Measurements from ENCODE around the gene SIVA1. TPM values are rescaled to one million over a fixed set of nuclear protein-coding genes. Genes with fewer than 3 reads are reported as not detected.

Gene SIVA1
- total RNA-seq, 1 donor from 2014 or later = 116 TPM

GRCh38 chr14:104745431-104745830 is 7.5 kb upstream of the SIVA1 start:
- Mint-ChIP-seq H3K4me1 (ENCODE audit: low read depth) (peaks cover 1% of the 10 kb centered on the region), H3K4me3 (ENCODE audit: low read depth) (no peak overlapping the region), H3K27ac (no peak overlapping the region), H3K9me3 (ENCODE audit: low read depth) (no peaks in the 10 kb centered on the region), H3K27me3 (no peaks in the 10 kb centered on the region), H3K36me3 (ENCODE audit: insufficient read depth) (no peaks in the 10 kb centered on the region)
- no peak for TF ChIP-seq CTCF (IDR thresholded peaks at IDR 0.05; ENCODE audit: unreplicated experiment)
- no peak for DNase-seq (ENCODE audit: low spot score, unreplicated experiment)

DNA sequence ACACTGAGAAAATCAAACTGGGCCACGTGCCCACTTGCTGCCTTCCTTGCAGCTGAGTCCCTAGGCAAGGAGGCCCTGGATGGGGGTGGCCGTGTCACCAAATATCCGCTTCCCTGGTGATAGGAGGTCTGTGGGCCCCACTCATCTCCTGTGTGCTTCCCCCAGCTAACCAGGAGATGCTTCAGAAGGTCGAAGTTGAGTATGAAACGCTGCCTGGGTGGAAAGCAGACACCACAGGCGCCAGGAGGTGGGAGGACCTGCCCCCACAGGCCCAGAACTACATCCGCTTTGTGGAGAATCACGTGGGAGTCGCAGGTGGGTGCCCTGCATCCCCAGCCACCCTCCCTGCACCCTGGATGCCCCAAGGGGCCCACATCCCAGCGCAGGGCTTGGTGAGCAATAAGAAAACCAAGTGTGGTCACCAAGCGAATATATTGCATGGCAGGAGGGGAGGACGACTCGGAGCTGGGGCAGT is 6.8 kb upstream of the SIVA1 start:
- Mint-ChIP-seq H3K4me3 (ENCODE audit: low read depth) (no peak overlapping the region), H3K36me3 (ENCODE audit: insufficient read depth) (no peaks in the 10 kb centered on the region), H3K9me3 (ENCODE audit: low read depth) (no peaks in the 10 kb centered on the region), H3K27me3 (no peaks in the 10 kb centered on the region), H3K4me1 (ENCODE audit: low read depth) (peaks cover 1% of the 10 kb centered on the region), H3K27ac (no peak overlapping the region)
- no peak for DNase-seq (ENCODE audit: low spot score, unreplicated experiment)
- no peak for TF ChIP-seq CTCF (IDR thresholded peaks at IDR 0.05; ENCODE audit: unreplicated experiment)

- no peak overlapping the region for H3K27ac Mint-ChIP-seq
- no peaks in the 10 kb centered on the region for H3K36me3 Mint-ChIP-seq (ENCODE audit: insufficient read depth)
- no peak overlapping the region for H3K4me3 Mint-ChIP-seq (ENCODE audit: low read depth)
- no peaks in the 10 kb centered on the region for H3K9me3 Mint-ChIP-seq (ENCODE audit: low read depth)
- no peak for DNase-seq (ENCODE audit: low spot score, unreplicated experiment)
- H3K27me3 Mint-ChIP-seq = no peaks in the 10 kb centered on the region
- peaks cover 1% of the 10 kb centered on the region for H3K4me1 Mint-ChIP-seq (ENCODE audit: low read depth)
- no peak for TF ChIP-seq CTCF (IDR thresholded peaks at IDR 0.05; ENCODE audit: unreplicated experiment)
Measured at GRCh38 chr14:104746934-104747481, 5.9 kb upstream of the SIVA1 start.

GRCh38 chr14:104747876-104748275 is 5.1 kb upstream of the SIVA1 start:
- no peak for DNase-seq (ENCODE audit: low spot score, unreplicated experiment)
- TF ChIP-seq CTCF (IDR thresholded peaks at IDR 0.05; ENCODE audit: unreplicated experiment) = no peak
- no peaks in the 10 kb centered on the region for H3K27me3 Mint-ChIP-seq
- H3K4me1 Mint-ChIP-seq (ENCODE audit: low read depth) = peaks cover 1% of the 10 kb centered on the region
- no peaks in the 10 kb centered on the region for H3K36me3 Mint-ChIP-seq (ENCODE audit: insufficient read depth)
- no peak overlapping the region for H3K4me3 Mint-ChIP-seq (ENCODE audit: low read depth)
- H3K27ac Mint-ChIP-seq = no peak overlapping the region
- no peaks in the 10 kb centered on the region for H3K9me3 Mint-ChIP-seq (ENCODE audit: low read depth)

GRCh38 chr14:104749111-104749649 is 3.8 kb upstream of the SIVA1 start:
- Mint-ChIP-seq H3K4me1 (ENCODE audit: low read depth) (peaks cover 8% of the 10 kb centered on the region), H3K27ac (peak overlapping the region; percentile 76), H3K27me3 (no peaks in the 10 kb centered on the region), H3K9me3 (ENCODE audit: low read depth) (no peaks in the 10 kb centered on the region), H3K4me3 (ENCODE audit: low read depth) (no peak overlapping the region), H3K36me3 (ENCODE audit: insufficient read depth) (no peaks in the 10 kb centered on the region)
- no peak for DNase-seq (ENCODE audit: low spot score, unreplicated experiment)
- TF ChIP-seq CTCF (IDR thresholded peaks at IDR 0.05; ENCODE audit: unreplicated experiment) = no peak

All from progenitor cell of endocrine pancreas (in vitro differentiated cells).